GM21528 (cell line): Measurements from ENCODE around the gene RASGRP1.
A peak's percentile ranks its signal among the peaks of the same experiment; 100 is the strongest.

Source experiments
- ATAC-seq: cut with Tn5 transposase; IDR thresholded peaks from one replicate; pipeline ENCODE4 v1.9.1; 2021; ENCODE audit warnings: mild to moderate bottlenecking, moderate library complexity; ENCODE audit not compliant: unreplicated experiment, low FRiP score

Gene RASGRP1

GRCh38 chr15:38464675-38465074, 99.9 kb downstream of the RASGRP1 start:
- no peak for ATAC-seq

DNA sequence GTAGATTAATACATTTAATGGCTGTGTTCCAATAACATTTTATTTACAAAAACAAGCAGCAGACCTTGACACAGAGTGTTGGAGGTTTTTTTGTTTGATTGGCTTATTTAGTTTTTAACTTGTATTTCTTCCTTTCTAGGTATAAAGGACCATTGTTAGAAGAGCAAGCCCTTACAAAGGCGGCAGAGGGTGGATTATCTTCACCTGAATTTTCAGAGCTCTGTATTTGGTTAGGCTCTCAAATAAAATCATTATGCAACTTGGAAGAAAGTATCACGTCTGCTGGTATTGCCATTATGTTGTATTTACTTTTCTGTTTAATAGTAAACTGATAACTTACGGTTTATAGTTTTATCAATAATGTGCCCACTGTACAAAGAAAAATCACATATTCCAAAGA, 100.7 kb downstream of the RASGRP1 start:
- ATAC-seq, result no peak

- ATAC-seq, result no peak
Measured at GRCh38 chr15:38461066-38461833, 103.4 kb downstream of the RASGRP1 start.

DNA sequence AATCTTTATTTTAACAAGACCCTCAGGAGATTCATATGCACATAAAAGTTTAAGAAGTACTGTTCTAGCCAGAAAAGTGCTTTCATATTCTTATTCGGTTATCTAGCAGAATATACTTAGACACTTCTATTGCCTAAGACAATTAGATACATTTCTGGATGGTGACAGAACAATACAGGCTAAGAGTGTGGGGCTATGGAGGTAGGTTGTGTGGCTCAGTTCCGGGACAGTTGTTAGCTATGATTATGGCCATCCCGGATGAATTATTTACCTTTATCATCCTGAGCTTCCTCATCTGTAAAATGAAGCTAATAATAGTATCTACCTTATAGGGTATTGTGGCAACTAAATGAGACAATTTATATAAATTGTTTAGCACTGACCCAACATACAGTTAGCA, 104.1 kb downstream of the RASGRP1 start:
- ATAC-seq, result no peak

GRCh38 chr15:38459480-38459879, 105.1 kb downstream of the RASGRP1 start:
- ATAC-seq, result no peak

DNA sequence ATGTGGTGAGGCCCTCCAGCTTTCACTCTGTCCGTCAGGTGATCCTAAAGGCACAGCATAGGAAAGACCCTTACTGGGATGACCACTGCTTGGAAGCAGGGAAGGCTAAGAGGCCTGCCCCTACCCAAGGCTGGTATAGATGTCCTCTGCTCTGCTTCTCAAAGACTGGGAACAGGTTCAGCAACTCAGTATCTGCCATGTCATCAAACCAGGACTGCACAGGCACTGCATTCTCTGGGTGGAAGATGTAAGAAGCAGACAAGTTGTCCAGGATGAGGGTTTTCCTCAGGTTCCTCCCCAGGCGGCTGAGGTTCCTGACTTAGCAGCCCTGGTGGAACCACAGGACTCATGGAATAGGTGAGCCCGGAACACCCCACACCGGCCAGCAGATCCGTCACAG, 106.0 kb downstream of the RASGRP1 start:
- no peak for ATAC-seq

- ATAC-seq, result no peak
Measured at GRCh38 chr15:38455092-38455491, 109.5 kb downstream of the RASGRP1 start.

DNA sequence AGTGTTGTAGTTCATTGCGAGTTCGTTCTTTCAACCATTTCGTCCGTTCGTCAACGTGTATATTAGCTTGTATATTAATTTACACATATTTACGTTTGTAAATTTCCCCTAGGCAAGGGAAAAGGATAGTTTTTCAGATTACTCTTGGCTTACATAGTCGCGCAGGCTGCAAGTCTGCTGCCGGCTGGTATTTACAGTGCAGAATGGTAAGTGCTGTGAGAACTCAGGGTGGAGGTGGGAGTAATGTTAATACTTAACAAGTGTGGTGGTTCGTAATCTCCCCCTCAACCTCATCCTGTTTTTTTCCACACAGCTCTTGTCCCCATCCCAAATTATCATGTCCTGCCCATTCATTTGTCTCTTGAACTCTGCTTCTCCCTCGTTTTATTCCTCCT, 109.9 kb downstream of the RASGRP1 start:
- ATAC-seq, result no peak

DNA sequence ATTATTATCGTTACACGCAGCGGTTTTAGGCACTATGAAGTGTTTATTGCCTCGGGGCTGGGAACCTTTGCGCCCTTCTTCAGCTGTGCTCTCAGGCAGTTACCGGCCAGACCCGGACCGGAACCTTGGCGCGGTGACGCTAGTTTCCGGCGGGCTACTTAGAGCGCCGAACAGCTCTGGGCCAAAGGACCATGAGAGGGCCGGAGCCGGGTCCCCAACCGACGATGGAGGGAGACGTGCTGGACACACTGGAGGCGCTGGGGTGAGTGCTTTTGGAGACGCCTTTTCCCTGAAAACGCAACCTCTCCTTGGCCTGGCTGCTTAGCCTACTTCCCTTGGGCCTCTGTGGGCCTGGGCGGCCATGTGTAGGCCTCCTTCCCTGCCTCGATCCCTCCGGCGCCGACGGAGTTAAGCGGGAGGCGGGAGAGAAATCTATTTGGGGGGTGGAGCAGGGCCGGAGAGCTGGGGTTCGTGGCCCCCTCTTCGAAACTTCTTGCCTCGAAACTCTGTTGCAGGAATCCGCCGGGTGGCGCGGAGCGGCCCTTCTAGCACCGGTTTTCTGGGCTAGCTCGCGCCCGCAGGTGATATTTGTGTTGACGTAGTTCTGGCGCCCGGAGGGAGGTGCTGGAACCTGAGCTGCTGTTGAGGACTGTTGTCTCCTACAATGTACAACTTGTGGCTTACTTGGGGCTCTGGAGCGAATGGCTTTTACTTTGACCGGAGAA, 110.5 kb downstream of the RASGRP1 start, which contains the start of gene FAM98B:
FAM98B (plus strand) TSS at position 157 of the 725 bp plus-strand sequence; CDS start at position 192, 35 bp downstream.
- ATAC-seq, result peak; percentile 87

DNA sequence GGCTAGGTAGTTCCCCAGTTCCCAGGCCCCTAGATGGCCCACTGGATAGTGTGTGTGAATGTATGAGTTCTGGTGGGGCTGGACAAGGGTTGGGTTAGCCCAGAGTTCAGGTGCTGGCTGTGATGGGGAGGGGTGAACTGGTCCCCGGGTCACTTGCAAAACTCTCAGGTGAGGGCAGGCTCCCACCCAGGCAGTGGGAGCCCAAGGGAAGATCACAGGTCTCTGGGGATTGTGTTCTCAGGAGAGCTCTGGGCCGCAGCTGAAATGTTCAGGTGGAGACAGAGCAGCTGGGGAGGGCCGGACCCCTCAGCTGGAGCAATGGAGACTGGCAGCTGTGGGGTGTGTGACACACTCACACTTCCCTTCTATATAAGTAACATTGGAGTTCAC, 123.5 kb downstream of the RASGRP1 start:
- ATAC-seq, result no peak

DNA sequence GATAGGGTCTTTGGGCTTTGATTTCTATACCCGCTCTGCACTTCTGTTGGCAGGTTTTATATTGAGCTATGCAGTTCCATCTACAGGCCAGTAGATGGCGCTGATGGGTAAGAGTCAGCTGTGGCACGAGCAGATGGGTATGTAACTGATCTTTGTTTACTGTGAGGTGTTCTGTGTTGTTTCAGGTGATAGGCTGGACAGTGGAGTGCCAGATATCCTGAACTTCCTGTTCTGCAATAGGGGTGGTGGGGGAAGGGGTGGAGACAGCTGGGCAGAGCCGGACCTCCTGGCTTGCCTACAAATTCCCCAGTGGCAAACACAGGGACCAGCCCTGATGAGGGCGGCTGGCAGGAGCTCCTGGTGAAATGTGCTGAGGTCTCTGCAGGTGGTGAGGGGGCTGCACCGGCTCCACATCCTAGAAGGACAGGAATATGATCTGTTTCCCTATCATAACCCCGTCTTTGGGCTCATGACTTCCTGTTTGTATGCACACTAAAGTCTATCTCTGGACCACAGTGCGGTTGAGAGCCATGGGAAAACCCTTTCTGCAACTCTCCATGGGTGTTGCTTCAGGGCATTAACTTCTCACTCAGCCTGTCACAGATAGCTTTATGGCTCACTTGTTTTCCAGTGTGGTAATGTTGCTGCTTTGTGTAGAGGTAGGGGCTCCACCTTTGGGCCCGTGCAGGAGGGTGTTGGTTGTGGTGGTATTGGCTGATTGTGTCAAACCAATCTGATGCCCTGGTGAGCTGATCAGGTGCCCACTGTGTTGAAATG, 124.1 kb downstream of the RASGRP1 start:
- ATAC-seq, result peak; percentile 86
